Neural crest cell (in vitro differentiated cells): Measurements from ENCODE around the gene SLC4A9. TPM values are rescaled to one million over a fixed set of nuclear protein-coding genes. Genes with fewer than 3 reads are reported as not detected.

Experiments
- DNase-seq: peaks from one replicate; pipeline ENCODE4 v3.0.0; 2021; ENCODE audit warnings: low read depth, mixed read lengths, low spot score
- H3K27ac Mint-ChIP-seq: one replicate; pipeline ENCODE4 v1.8.0; 2021; ENCODE audit warnings: mild to moderate bottlenecking, mixed read lengths; ENCODE audit not compliant: unreplicated experiment
- H3K27me3 Mint-ChIP-seq: 2 replicates; pipeline ENCODE4 v1.8.0; 2021; ENCODE audit warnings: low read depth, mild to moderate bottlenecking, mixed read lengths
- H3K36me3 Mint-ChIP-seq: 2 replicates; pipeline ENCODE4 v1.8.0; 2021; ENCODE audit warnings: low read depth, mild to moderate bottlenecking, mixed read lengths
- H3K4me1 Mint-ChIP-seq: 2 replicates; pipeline ENCODE4 v1.8.0; 2021; ENCODE audit warnings: mixed read lengths
- H3K4me3 Mint-ChIP-seq: one replicate; pipeline ENCODE4 v1.8.0; 2021; ENCODE audit warnings: mild to moderate bottlenecking, mixed read lengths
- H3K9me3 Mint-ChIP-seq: 2 replicates; pipeline ENCODE4 v1.8.0; 2021; ENCODE audit warnings: mixed read lengths
- CTCF ChIP-seq: fragments of 200-600 bp; sonication (generic); conservative IDR thresholded peaks from 2 replicates; pipeline ENCODE4 v1.5.0; 2021; ENCODE audit warnings: antibody characterized with exemption, mild to moderate bottlenecking
- total RNA-seq: library from RNA; stranded (reverse); gene quantifications from 2 replicates; pipeline ENCODE4 v1.2.1, GENCODE V29; 2021

Gene SLC4A9
- total RNA-seq, 1 donor from 2014 or later = not detected

- no peak for DNase-seq
- H3K4me3 Mint-ChIP-seq = no peak overlapping the region
- H3K27ac Mint-ChIP-seq = no peak overlapping the region
- H3K9me3 Mint-ChIP-seq = no peaks in the 10 kb centered on the region
- H3K27me3 Mint-ChIP-seq = no peaks in the 10 kb centered on the region
- no peak for TF ChIP-seq CTCF
- H3K4me1 Mint-ChIP-seq = peaks cover 4% of the 10 kb centered on the region
- no peaks in the 10 kb centered on the region for H3K36me3 Mint-ChIP-seq
Observed at GRCh38 chr5:140363631-140364471, 3.9 kb downstream of the SLC4A9 start.

- Mint-ChIP-seq H3K27me3 (no peaks in the 10 kb centered on the region), H3K36me3 (no peaks in the 10 kb centered on the region), H3K9me3 (no peaks in the 10 kb centered on the region), H3K27ac (no peak overlapping the region), H3K4me1 (peaks cover 4% of the 10 kb centered on the region), H3K4me3 (no peak overlapping the region)
- no peak for DNase-seq
- no peak for TF ChIP-seq CTCF
Observed at GRCh38 chr5:140364472-140364765, 4.4 kb downstream of the SLC4A9 start.

GRCh38 chr5:140365282-140365681 lies 5.3 kb downstream of the SLC4A9 start:
- no peak overlapping the region for H3K4me3 Mint-ChIP-seq
- H3K36me3 Mint-ChIP-seq = no peaks in the 10 kb centered on the region
- DNase-seq = no peak
- no peak for TF ChIP-seq CTCF
- H3K4me1 Mint-ChIP-seq = peaks cover 4% of the 10 kb centered on the region
- H3K27ac Mint-ChIP-seq = no peak overlapping the region
- no peaks in the 10 kb centered on the region for H3K9me3 Mint-ChIP-seq
- no peaks in the 10 kb centered on the region for H3K27me3 Mint-ChIP-seq

GRCh38 chr5:140365941-140366340 lies 5.9 kb downstream of the SLC4A9 start:
- Mint-ChIP-seq H3K9me3 (no peaks in the 10 kb centered on the region), H3K27ac (no peak overlapping the region), H3K4me1 (peaks cover 4% of the 10 kb centered on the region), H3K4me3 (no peak overlapping the region), H3K36me3 (no peaks in the 10 kb centered on the region), H3K27me3 (no peaks in the 10 kb centered on the region)
- no peak for TF ChIP-seq CTCF
- DNase-seq = no peak

GRCh38 chr5:140366589-140367255 lies 6.7 kb downstream of the SLC4A9 start:
- TF ChIP-seq CTCF = no peak
- peaks cover 4% of the 10 kb centered on the region for H3K4me1 Mint-ChIP-seq
- no peak for DNase-seq
- no peaks in the 10 kb centered on the region for H3K27me3 Mint-ChIP-seq
- H3K36me3 Mint-ChIP-seq = no peaks in the 10 kb centered on the region
- H3K4me3 Mint-ChIP-seq = no peak overlapping the region
- H3K9me3 Mint-ChIP-seq = no peaks in the 10 kb centered on the region
- no peak overlapping the region for H3K27ac Mint-ChIP-seq
